ENCODE data around the gene UBE4B. TPM values are rescaled to one million over a fixed set of nuclear protein-coding genes. Genes with fewer than 3 reads are reported as not detected.

The UBE4B gene
- total and polyA plus RNA-seq, 10 of the 15 experiments (the other 5 are each of a cell fraction or from before 2014, with no cell fraction given): 2.9 to 32.6 (median 20.7) TPM

GRCh38 chr1:10078494-10078893 is 45.7 kb downstream of the UBE4B start (continued):
- TF ChIP-seq, protein P1, sequence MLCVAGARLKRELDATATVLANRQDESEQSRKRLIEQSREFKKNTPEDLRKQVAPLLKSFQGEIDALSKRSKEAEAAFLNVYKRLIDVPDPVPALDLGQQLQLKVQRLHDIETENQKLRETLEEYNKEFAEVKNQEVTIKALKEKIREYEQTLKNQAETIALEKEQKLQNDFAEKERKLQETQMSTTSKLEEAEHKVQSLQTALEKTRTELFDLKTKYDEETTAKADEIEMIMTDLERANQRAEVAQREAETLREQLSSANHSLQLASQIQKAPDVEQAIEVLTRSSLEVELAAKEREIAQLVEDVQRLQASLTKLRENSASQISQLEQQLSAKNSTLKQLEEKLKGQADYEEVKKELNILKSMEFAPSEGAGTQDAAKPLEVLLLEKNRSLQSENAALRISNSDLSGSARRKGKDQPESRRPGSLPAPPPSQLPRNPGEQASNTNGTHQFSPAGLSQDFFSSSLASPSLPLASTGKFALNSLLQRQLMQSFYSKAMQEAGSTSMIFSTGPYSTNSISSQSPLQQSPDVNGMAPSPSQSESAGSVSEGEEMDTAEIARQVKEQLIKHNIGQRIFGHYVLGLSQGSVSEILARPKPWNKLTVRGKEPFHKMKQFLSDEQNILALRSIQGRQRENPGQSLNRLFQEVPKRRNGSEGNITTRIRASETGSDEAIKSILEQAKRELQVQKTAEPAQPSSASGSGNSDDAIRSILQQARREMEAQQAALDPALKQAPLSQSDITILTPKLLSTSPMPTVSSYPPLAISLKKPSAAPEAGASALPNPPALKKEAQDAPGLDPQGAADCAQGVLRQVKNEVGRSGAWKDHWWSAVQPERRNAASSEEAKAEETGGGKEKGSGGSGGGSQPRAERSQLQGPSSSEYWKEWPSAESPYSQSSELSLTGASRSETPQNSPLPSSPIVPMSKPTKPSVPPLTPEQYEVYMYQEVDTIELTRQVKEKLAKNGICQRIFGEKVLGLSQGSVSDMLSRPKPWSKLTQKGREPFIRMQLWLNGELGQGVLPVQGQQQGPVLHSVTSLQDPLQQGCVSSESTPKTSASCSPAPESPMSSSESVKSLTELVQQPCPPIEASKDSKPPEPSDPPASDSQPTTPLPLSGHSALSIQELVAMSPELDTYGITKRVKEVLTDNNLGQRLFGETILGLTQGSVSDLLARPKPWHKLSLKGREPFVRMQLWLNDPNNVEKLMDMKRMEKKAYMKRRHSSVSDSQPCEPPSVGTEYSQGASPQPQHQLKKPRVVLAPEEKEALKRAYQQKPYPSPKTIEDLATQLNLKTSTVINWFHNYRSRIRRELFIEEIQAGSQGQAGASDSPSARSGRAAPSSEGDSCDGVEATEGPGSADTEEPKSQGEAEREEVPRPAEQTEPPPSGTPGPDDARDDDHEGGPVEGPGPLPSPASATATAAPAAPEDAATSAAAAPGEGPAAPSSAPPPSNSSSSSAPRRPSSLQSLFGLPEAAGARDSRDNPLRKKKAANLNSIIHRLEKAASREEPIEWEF (IDR thresholded peaks at IDR 0.05; ENCODE audit: insufficient replicate concordance, low read depth, low read length): no peak
- no peak for TF ChIP-seq ASH2L (IDR thresholded peaks at IDR 0.05; ENCODE audit: borderline replicate concordance, low read depth)

DNA sequence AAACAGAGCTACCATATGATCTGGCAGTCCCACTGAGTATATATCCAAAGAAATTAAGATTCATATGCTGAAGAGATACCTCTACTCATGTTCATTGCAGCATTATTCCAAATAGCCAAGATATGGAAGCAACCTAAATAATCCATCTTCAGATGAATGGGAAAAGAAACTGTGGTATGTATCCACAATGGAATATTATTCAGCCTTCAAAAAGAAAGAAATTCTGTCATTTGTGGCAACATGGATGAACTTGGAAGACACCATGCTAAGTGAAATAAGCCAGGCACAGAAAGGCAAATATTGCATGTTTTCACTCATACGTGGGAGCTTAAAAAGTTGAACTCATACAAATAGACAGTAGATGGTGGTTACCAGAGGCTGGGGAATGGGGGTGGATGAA is 47.8 kb downstream of the UBE4B start:
- RAD21 ChIA-PET (ENCODE audit: unreplicated experiment): no interaction called here
- H3K9ac ChIP-seq (ENCODE audit: control insufficient read depth, insufficient read depth, low read length): no peak overlapping the region
- no peaks in the 10 kb centered on the region for H3K27me3 ChIP-seq (replicated peaks in 1 of 2; ENCODE audit: control insufficient read depth in 2 of 2, insufficient read depth in 2 of 2, low read length in 1 of 2)
- H3K79me2 ChIP-seq (ENCODE audit: control insufficient read depth, insufficient read depth, low read length): no peaks in the 10 kb centered on the region; the same call in 1 of the 2 replicates
- H3K4me1 ChIP-seq (ENCODE audit: control insufficient read depth, insufficient read depth, low read length): no peaks in the 10 kb centered on the region
- BruUV-seq (replicated peaks): no TSS peak
- no peaks in the 10 kb centered on the region; a peak in 4 of 4 replicates for H3K36me3 ChIP-seq (ENCODE audit: control insufficient read depth in 2 of 2, insufficient read depth in 2 of 2, low read length in 1 of 2)
- FAIRE-seq (no peak), DNase-seq (ENCODE audit: low read depth, low spot score) (no peak), ATAC-seq (no peak)
- no peak overlapping the region for H3K27ac ChIP-seq (ENCODE audit: control insufficient read depth, insufficient read depth)
- no peak overlapping the region for H2AFZ ChIP-seq (ENCODE audit: control insufficient read depth, low read depth, low read length)
- TF ChIP-seq IKZF1 (conservative IDR thresholded peaks at IDR 0.05) (no peak), TAF1 (IDR thresholded peaks at IDR 0.05; ENCODE audit: borderline replicate concordance, low read depth, low read length) (no peak), SIN3A (IDR thresholded peaks at IDR 0.05; ENCODE audit: low read depth, low read length) (no peak), NR2F1 (conservative IDR thresholded peaks at IDR 0.05) (no peak), HCFC1 (IDR thresholded peaks at IDR 0.05; ENCODE audit: low read length) (no peak), HDAC6 (IDR thresholded peaks at IDR 0.05; ENCODE audit: unreplicated experiment) (no peak), ZZZ3 (IDR thresholded peaks at IDR 0.05; ENCODE audit: control insufficient read depth, insufficient read length, low read depth) (no peak), SMARCA5 (IDR thresholded peaks at IDR 0.05) (no peak)
- CTCF ChIA-PET: no interaction called here
- no peak overlapping the region for H3K4me2 ChIP-seq (ENCODE audit: control insufficient read depth, insufficient read depth)
- WGBS (ENCODE audit: insufficient coverage, insufficient replicate concordance, low lambda C conversion rate, missing lambda C conversion rate): 90% methylated on average over 1 of the region's 1 CpG
- no peaks in the 10 kb centered on the region; the same call in 1 of the 2 replicates for H4K20me1 ChIP-seq (ENCODE audit: control insufficient read depth, insufficient read depth)
- in situ Hi-C loops (cut with MboI) (no loop called here), intact Hi-C loops (cut with micrococcal nuclease; ENCODE audit: unreplicated experiment) (loop anchor here (5.0 kb wide), 1 partner anchor 52 kb away; no protein-coding TSS in a partner anchor)
- no peak overlapping the region for H3K4me3 ChIP-seq
- POLR2A ChIA-PET: no interaction called here
- no peaks in the 10 kb centered on the region for H3K9me3 ChIP-seq (replicated peaks; ENCODE audit: control insufficient read depth, insufficient read depth, low read length)
- SMC1A ChIA-PET (ENCODE audit: uncharacterized antibody, unreplicated experiment): no interaction called here
